ENCODE data around the gene S100A2. TPM values are rescaled to one million over a fixed set of nuclear protein-coding genes. Genes with fewer than 3 reads are reported as not detected.

Gene S100A2
- total RNA-seq, 1 donor from 2014 or later = 0.51 TPM

DNA sequence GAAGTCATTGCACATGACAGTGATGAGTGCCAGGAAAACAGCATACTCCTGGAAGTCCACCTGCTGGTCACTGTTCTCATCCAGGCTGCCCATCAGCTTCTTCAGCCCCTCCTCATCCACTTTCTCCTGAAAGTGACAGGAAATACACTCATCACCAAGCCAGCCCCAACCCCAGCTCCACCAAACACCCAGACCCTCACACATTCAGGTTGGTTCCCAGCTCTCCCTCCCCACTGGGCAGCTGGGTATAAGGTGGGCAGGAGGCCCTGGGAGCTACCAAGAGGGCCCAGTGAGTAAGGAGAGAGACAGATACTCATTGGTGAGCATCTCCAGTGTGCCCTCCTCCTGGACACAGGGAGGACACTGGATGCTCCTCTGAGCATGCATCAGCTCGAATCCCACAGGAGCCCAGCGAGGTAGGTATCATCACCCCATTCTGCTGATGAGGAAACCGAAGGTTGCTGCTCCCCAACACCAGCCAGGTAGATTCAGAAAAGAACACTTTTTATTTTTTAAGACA, 4.1 kb downstream of the S100A2 start:
- no peak overlapping the region for H3K4me3 Mint-ChIP-seq
- H3K27ac Mint-ChIP-seq = no peak overlapping the region
- H3K27me3 Mint-ChIP-seq (ENCODE audit: low read depth) = no peaks in the 10 kb centered on the region
- DNase-seq (ENCODE audit: low spot score in 2 of 2, unreplicated experiment in 2 of 2) = no peak
- H3K36me3 Mint-ChIP-seq = no peaks in the 10 kb centered on the region
- TF ChIP-seq, protein P1, sequence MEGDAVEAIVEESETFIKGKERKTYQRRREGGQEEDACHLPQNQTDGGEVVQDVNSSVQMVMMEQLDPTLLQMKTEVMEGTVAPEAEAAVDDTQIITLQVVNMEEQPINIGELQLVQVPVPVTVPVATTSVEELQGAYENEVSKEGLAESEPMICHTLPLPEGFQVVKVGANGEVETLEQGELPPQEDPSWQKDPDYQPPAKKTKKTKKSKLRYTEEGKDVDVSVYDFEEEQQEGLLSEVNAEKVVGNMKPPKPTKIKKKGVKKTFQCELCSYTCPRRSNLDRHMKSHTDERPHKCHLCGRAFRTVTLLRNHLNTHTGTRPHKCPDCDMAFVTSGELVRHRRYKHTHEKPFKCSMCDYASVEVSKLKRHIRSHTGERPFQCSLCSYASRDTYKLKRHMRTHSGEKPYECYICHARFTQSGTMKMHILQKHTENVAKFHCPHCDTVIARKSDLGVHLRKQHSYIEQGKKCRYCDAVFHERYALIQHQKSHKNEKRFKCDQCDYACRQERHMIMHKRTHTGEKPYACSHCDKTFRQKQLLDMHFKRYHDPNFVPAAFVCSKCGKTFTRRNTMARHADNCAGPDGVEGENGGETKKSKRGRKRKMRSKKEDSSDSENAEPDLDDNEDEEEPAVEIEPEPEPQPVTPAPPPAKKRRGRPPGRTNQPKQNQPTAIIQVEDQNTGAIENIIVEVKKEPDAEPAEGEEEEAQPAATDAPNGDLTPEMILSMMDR (IDR thresholded peaks at IDR 0.05; ENCODE audit: unreplicated experiment) = no peak
- H3K4me1 Mint-ChIP-seq = peaks cover 24% of the 10 kb centered on the region
- H3K9me3 Mint-ChIP-seq = no peaks in the 10 kb centered on the region

DNA sequence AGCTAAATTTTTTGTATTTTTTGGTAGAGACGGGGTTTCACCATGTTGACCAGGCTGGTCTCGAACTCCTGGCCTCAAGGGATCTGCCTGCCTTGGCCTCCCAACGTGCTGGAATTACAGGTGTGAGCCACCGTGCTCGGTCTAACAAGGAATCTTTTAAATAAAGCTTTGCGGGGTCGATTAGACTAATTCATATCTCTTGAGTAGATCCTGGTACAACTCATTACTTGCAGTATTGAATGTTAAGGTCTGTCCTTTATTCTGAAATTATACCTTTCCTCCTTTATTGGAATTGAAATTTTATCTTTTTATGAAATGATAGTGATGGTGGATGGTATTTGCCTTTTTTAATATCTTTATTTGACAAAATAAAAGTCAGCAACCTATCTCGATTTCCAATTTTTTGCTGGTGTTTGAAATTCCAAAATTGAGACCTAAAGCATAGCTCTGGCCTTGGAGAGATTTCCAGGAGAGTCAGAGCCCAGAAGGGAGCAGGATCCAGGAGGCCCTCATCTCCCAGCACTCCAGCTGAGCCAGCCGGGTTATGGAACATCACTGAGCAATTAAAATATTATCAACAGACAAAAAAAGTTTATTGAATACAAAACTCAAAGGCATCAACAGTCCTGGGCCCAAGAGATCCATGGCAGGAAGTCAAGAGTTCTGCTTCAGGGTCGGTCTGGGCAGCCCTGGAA, 4.7 kb downstream of the S100A2 start:
- H3K27ac Mint-ChIP-seq = no peak overlapping the region
- no peaks in the 10 kb centered on the region for H3K27me3 Mint-ChIP-seq (ENCODE audit: low read depth)
- H3K4me3 Mint-ChIP-seq = no peak overlapping the region
- TF ChIP-seq, protein P1 (IDR thresholded peaks at IDR 0.05; ENCODE audit: unreplicated experiment) = no peak
- no peaks in the 10 kb centered on the region for H3K36me3 Mint-ChIP-seq
- H3K4me1 Mint-ChIP-seq = peaks cover 20% of the 10 kb centered on the region
- DNase-seq (ENCODE audit: low spot score in 2 of 2, unreplicated experiment in 2 of 2) = no peak
- H3K9me3 Mint-ChIP-seq = no peaks in the 10 kb centered on the region

DNA sequence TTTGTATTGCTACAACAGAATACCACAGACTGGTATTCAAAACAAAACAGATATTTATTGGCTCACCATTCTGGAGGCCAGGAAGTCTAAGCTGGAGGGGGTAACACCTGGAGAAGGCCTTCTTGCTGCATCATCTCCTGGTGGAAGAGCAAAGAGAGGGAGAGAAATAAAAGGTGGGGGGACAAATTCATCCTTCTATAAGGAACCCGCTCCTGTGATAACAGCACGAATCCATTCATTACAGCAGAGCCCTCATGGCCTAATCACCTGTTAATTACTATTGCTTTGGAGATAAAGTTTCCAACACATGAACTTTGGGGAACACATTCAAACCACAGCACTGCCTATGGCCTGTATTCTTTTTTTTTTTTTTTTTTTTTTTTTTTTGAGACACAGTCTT, 5.4 kb downstream of the S100A2 start:
- H3K4me3 Mint-ChIP-seq = no peak overlapping the region
- no peaks in the 10 kb centered on the region for H3K9me3 Mint-ChIP-seq
- TF ChIP-seq, protein P1 (IDR thresholded peaks at IDR 0.05; ENCODE audit: unreplicated experiment) = no peak
- no peak for DNase-seq (ENCODE audit: low spot score in 2 of 2, unreplicated experiment in 2 of 2)
- no peak overlapping the region for H3K27ac Mint-ChIP-seq
- H3K36me3 Mint-ChIP-seq = no peaks in the 10 kb centered on the region
- peaks cover 14% of the 10 kb centered on the region for H3K4me1 Mint-ChIP-seq
- no peaks in the 10 kb centered on the region for H3K27me3 Mint-ChIP-seq (ENCODE audit: low read depth)

DNA sequence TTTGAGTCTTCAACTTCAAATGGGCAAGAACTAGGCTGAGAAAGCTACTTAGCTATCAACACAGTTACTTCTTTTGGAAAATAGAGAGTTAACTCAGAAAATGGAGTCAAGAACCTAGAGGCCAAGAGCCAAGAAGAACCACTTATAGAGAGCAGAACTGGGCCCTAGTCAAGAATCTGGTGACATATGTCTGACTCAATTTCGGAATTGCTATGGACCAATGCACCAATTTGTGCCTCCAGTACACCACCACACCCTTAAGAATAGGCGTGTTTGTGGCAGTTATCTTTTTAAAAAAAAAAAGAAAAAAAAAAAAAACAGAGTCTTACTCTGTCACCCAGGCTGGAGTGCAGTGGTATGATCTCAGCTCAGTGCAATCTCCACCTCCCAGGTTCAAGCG, 7.8 kb downstream of the S100A2 start:
- H3K4me3 Mint-ChIP-seq = no peak overlapping the region
- no peaks in the 10 kb centered on the region for H3K27me3 Mint-ChIP-seq (ENCODE audit: low read depth)
- DNase-seq (ENCODE audit: low spot score in 2 of 2, unreplicated experiment in 2 of 2) = no peak
- TF ChIP-seq, protein P1 (IDR thresholded peaks at IDR 0.05; ENCODE audit: unreplicated experiment) = no peak
- peaks cover 16% of the 10 kb centered on the region for H3K4me1 Mint-ChIP-seq
- H3K9me3 Mint-ChIP-seq = no peaks in the 10 kb centered on the region
- no peaks in the 10 kb centered on the region for H3K36me3 Mint-ChIP-seq
- H3K27ac Mint-ChIP-seq = no peak overlapping the region

DNA sequence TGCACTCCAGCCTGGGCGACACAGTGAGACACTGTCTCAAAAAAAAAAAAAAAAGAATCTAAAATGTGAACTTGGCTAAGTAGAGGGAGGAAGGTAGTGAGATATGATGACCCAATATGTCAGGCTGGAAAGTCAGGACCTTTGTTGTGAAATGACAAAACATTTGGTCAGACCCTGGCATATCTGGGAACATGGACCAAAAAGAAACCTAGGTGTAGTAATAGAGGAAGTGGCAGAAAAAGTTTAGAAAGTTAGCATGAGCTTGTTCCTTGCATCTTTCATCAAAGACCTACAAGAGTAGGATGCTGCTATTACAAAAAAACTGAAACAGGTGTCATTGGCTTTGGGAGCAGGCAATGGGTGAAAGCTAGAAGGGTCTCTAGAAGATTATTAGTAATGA, 9.3 kb downstream of the S100A2 start:
- Mint-ChIP-seq H3K4me3 (no peak overlapping the region), H3K36me3 (no peaks in the 10 kb centered on the region), H3K9me3 (no peaks in the 10 kb centered on the region), H3K4me1 (peaks cover 16% of the 10 kb centered on the region), H3K27me3 (ENCODE audit: low read depth) (no peaks in the 10 kb centered on the region), H3K27ac (no peak overlapping the region)
- no peak for DNase-seq (ENCODE audit: low spot score in 2 of 2, unreplicated experiment in 2 of 2)
- TF ChIP-seq, protein P1 (IDR thresholded peaks at IDR 0.05; ENCODE audit: unreplicated experiment) = no peak
